HG02870 (cell line): ENCODE results near the gene SLAMF1.
"Not testable (repeated sequence)": the region's sequence is repeated elsewhere in the genome, so short reads cannot be mapped to it uniquely, and the experiment has no call there.

Experiments used
- ATAC-seq: cut with Tn5 transposase; IDR thresholded peaks from one replicate; pipeline ENCODE4 v1.9.1; 2021; ENCODE audit warnings: mild to moderate bottlenecking, moderate library complexity; ENCODE audit not compliant: unreplicated experiment

The SLAMF1 gene

DNA sequence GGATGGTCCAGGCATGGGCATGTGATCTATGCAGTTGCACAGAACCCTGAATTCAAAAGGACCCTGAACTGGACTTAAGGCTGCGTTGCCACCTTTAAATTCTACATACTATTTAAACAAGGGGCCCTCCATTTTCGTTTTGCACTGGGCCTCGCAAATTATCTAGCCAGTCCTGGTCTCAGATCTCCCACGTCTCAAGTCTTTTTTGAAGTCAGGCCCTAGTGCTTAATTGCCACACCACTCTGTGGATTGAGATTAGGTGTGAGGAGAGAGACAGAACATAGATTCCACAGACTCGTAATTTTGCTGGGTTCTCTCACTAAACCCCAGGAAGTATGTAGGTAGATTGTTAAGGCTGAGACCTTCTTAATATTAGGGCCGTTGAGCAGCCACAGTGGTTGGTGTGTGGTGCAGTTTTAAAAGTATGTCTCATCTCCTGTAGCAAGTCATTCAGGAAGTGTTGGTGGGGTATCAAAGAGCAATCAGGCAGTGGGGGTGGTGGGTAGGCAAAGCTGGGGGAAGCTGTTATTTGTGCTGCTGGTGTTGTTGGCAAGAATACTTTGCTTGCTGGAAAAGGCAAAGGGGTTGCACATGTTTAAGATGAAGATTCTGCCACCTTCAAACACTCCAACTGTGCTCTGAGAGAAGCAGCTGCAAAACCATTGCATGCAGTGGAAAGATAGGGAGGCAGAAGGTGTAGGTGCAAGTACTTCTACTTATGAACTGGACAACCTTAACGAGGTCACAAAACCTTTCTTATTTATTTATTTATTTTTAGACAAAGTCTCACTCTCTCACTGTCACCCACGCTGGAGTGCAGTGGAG is 78.8 kb downstream of the SLAMF1 start:
- ATAC-seq: peak; percentile 67

DNA sequence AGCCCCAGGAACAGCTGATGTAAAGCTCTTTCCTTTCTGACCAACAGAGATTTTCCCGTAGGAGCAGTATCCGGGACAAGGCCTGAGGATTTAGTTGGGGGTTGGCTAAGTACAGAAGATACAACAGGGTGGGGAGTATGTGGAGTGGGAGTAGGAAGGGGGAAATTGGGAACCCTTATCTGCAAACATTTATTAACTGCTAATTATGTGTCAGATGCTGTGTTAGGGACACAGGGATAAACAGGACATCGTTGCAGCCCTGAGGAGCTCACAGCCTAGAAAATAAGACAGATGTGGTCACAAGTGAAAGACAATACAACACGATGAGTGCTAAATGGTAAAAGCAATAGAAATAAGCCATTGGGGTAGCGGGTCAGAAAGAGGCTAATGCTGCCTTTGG is 79.5 kb downstream of the SLAMF1 start:
- ATAC-seq: no peak

GRCh38 chr1:160565564-160565963 is 81.3 kb downstream of the SLAMF1 start:
- no peak for ATAC-seq

DNA sequence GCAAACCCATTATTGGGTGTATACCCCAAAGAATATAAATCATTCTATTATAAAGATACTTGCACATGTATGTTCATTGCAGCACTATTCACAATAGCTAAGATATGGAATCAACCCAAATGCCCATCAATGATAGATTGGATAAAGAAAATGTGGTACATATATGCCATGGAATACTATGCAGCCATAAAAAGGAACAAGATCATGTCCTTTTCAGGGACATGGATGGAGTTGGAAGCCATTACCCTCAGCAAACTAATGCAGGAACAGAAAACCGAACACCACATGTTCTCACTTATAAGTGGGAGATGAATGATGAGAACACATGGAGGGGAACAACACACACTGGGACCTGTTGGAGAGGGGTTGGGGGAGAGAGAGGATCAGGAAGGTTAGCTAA is 83.6 kb downstream of the SLAMF1 start:
- ATAC-seq: not testable (repeated sequence)

DNA sequence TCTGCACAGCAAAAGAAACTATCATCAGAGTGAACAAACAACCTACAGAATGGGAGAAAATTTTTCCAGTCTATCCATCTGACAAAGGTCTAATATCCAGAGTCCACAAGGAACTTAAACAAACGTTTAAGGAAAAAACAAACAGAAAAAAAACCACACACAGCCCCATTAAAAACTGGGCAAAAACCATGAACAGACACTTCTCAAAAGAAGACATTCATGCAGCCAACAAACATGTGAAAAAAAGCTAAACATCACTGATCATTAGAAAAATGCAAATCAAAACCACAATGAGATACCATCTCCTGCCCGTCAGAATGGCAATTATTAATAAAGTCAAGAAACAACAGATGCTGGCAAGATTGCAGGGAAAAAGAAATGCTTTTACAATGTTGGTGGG is 84.1 kb downstream of the SLAMF1 start:
- ATAC-seq: not testable (repeated sequence)

GRCh38 chr1:160560806-160561205 is 86.0 kb downstream of the SLAMF1 start:
- no peak for ATAC-seq

GRCh38 chr1:160560045-160560705 is 86.7 kb downstream of the SLAMF1 start:
- ATAC-seq: no peak

DNA sequence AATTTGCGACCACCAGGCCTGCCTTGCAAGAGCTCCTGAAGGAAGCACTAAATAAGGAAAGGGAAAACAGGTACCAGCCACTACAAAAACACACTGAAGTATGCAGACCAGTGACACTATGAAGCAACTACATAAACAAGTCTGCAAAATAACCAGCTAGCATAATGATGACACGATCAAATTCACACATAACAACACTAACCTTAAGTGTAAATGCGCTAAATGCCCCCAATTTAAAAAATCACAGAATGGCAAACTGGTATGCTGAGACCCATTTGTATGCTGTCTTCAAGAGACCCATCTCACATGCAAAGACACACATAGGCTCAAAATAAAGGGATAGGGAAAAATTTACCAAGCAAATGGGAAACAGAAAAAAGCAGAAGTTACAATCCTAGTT is 87.4 kb downstream of the SLAMF1 start:
- not testable (repeated sequence) for ATAC-seq

DNA sequence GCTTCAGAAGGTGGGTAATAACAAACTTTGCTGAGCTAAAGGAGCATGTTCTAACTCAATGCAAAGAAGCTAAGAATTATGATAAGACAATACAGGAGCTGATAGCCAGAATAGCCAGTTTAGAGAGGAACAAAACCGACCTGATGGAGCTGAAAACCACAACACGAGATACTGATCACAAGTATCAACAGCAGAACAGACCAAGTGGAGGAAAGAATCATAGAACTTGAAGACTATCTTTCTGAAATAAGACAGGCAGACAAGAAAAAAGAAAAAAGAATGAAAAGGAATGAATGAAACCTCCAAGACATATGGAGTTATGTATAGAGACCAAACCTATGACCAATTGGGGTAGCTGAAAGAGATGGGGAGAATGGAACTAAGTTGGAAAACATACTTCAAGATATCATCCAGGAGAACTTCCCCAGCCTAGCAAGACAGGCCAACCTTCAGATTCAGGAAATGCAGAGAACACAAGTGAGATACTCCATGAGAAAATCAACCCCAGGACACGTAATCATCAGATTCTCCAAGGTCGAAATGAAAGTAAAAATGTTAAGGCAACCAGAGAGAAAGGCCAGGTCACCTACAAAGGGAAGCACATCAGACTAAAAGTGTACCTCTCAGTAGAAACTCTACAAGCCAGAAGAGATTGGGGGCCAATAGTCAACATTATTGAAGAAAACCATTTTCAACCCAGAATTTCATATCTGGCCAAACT is 88.0 kb downstream of the SLAMF1 start:
- no peak for ATAC-seq
